Vagina (tissue), 2 donors: ENCODE measurements around the gene LRRC10.

Experiments used
- CTCF ChIP-seq, 3 experiments: fragments of 450-650 bp in 2 of 3; fragments of 200-600 bp in 1 of 3; sonication (generic) in 1 of 3; IDR thresholded peaks; one replicate each; pipeline ENCODE4 v1.5.1; 2017 to 2019; ENCODE audit warnings: antibody characterized with exemption in 3 of 3, mild to moderate bottlenecking in 2 of 3, moderate library complexity in 2 of 3
- POLR2A ChIP-seq, 2 donors: fragments of 450-650 bp; IDR thresholded peaks; one replicate each; pipeline ENCODE4 v1.6.1; 2017; ENCODE audit warnings: antibody characterized with exemption in 2 of 2, mild to moderate bottlenecking in 2 of 2, moderate library complexity in 2 of 2
- POLR2AphosphoS5 ChIP-seq, 2 donors: sonication (generic); formaldehyde crosslinking; IDR thresholded peaks; one replicate each; pipeline ENCODE4 v1.9.0; 2017; ENCODE audit warnings: antibody characterized with exemption in 2 of 2, mild to moderate bottlenecking in 2 of 2, low read depth in 1 of 2; ENCODE audit not compliant: insufficient read depth in 1 of 2

- TF ChIP-seq CTCF (IDR thresholded peaks at IDR 0.05) = no peak
- TF ChIP-seq POLR2A (IDR thresholded peaks at IDR 0.05) = no peak
- no peak for TF ChIP-seq POLR2AphosphoS5 (IDR thresholded peaks at IDR 0.05; ENCODE audit: insufficient read depth in 1 of 2, low read depth in 1 of 2)
Observed at GRCh38 chr12:69589082-69589481, 21.6 kb downstream of the LRRC10 start.
